ENCODE measurements around the gene CBX6.

The CBX6 gene

GRCh38 chr22:38882972-38883622, 11.1 kb upstream of the CBX6 start:
- ATAC-seq (replicated peaks), result no peak
- Mint-ChIP-seq H3K9me3 (no peaks in the 10 kb centered on the region), H3K4me3 (no peak overlapping the region), H3K36me3 (ENCODE audit: insufficient read depth) (no peaks in the 10 kb centered on the region), H3K4me1 (ENCODE audit: low read depth in 2 of 2) (no peaks in the 10 kb centered on the region), H3K27ac (peak overlapping the region in 1 of 2 donors; percentile 20), H3K27me3 (peaks cover 8 to 61% of the 10 kb centered on the region in 2 donors)
- DNase-seq, result no peak

DNA sequence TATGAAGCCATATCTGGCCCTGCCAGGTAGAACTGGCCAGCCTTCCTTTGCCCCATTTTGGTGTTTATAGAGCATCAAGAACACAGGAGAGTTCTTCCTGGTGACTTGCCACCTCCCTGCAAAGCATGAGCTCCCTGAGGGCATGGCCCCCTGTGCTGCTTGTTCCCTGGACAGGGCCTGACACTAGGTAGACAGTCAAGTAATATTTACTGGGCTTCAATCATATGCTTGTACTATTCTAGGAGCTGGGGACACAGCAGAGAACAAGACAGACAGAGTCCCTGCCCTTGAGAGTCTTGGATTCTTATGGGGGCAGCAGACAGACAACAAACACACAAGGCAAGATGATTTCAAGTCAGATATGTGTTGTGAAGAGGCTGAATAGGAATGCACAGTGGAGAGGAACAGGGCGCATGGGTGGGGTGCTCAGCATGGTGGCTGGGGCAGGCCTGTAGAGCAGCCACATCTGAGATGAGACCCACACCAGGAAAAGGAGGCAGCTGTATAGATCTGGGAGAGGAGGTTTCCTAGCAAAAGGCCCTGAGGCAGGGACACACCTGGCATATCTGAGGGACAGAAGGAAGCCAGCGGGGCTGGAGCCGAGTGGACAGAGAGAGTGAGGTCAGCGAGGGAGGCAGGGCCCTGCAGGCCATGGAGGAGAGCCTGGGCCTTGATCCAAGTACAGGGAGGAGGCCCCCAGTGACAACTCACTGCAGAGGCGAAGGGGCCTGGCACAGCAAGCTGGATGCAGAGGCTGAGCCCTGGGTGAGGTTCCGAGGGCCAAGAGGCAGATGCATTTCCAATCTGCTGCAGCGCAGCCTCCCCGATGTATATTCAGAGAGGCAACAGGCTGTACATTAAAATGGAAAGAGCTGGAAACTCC, 10.2 kb upstream of the CBX6 start:
- DNase-seq (no peak), ATAC-seq (replicated peaks) (no peak)
- peaks cover 8 to 56% of the 10 kb centered on the region in 2 donors for H3K27me3 Mint-ChIP-seq
- no peak overlapping the region for H3K27ac Mint-ChIP-seq
- H3K9me3 Mint-ChIP-seq, result no peaks in the 10 kb centered on the region
- H3K4me3 Mint-ChIP-seq, result no peak overlapping the region
- no peaks in the 10 kb centered on the region for H3K4me1 Mint-ChIP-seq (ENCODE audit: low read depth in 2 of 2)
- no peaks in the 10 kb centered on the region for H3K36me3 Mint-ChIP-seq (ENCODE audit: insufficient read depth)

GRCh38 chr22:38881464-38881871, 9.5 kb upstream of the CBX6 start:
- H3K36me3 Mint-ChIP-seq (ENCODE audit: insufficient read depth), result no peaks in the 10 kb centered on the region
- H3K4me1 Mint-ChIP-seq (ENCODE audit: low read depth in 2 of 2), result no peaks in the 10 kb centered on the region
- peaks cover 8 to 49% of the 10 kb centered on the region in 2 donors for H3K27me3 Mint-ChIP-seq
- DNase-seq, result no peak
- H3K9me3 Mint-ChIP-seq, result no peaks in the 10 kb centered on the region
- ATAC-seq (replicated peaks), result no peak
- no peak overlapping the region for H3K4me3 Mint-ChIP-seq
- H3K27ac Mint-ChIP-seq, result no peak overlapping the region

- Mint-ChIP-seq H3K9me3 (no peaks in the 10 kb centered on the region), H3K4me1 (ENCODE audit: low read depth in 2 of 2) (no peaks in the 10 kb centered on the region), H3K36me3 (ENCODE audit: insufficient read depth) (no peaks in the 10 kb centered on the region), H3K27me3 (peaks cover 8 to 43% of the 10 kb centered on the region in 2 donors), H3K4me3 (no peak overlapping the region), H3K27ac (no peak overlapping the region)
- DNase-seq (no peak), ATAC-seq (replicated peaks) (no peak)
These were observed 7.9 kb upstream of the CBX6 start for GRCh38 chr22:38879961-38880360.

- ATAC-seq (replicated peaks) (no peak), DNase-seq (no peak)
- Mint-ChIP-seq H3K27me3 (peaks cover 3 to 35% of the 10 kb centered on the region in 2 donors), H3K9me3 (no peaks in the 10 kb centered on the region), H3K4me3 (no peak overlapping the region), H3K4me1 (ENCODE audit: low read depth in 2 of 2) (peaks cover 2 to 4% of the 10 kb centered on the region in 2 donors), H3K36me3 (ENCODE audit: insufficient read depth) (no peaks in the 10 kb centered on the region), H3K27ac (no peak overlapping the region)
These were observed 7.2 kb upstream of the CBX6 start for GRCh38 chr22:38879108-38879729.

- ATAC-seq (replicated peaks) (no peak), DNase-seq (no peak)
- H3K27ac Mint-ChIP-seq, result no peak overlapping the region
- peaks cover 0 to 30% of the 10 kb centered on the region in 2 donors for H3K27me3 Mint-ChIP-seq
- H3K36me3 Mint-ChIP-seq (ENCODE audit: insufficient read depth), result peaks cover 4% of the 10 kb centered on the region
- H3K4me3 Mint-ChIP-seq, result no peak overlapping the region
- peaks cover 12 to 16% of the 10 kb centered on the region in 2 donors for H3K4me1 Mint-ChIP-seq (ENCODE audit: low read depth in 2 of 2)
- H3K9me3 Mint-ChIP-seq, result no peaks in the 10 kb centered on the region
These were observed 6.0 kb upstream of the CBX6 start for GRCh38 chr22:38878001-38878400.

GRCh38 chr22:38874529-38875222, 2.7 kb upstream of the CBX6 start:
- H3K27me3 Mint-ChIP-seq, result peaks cover 0 to 13% of the 10 kb centered on the region in 2 donors
- peak overlapping the region in 1 of 2 donors; percentile 96 for H3K4me3 Mint-ChIP-seq
- peak overlapping the region in 1 of 2 donors; percentile 97 for H3K27ac Mint-ChIP-seq
- H3K9me3 Mint-ChIP-seq, result no peaks in the 10 kb centered on the region
- H3K4me1 Mint-ChIP-seq (ENCODE audit: low read depth in 2 of 2), result peaks cover 31 to 41% of the 10 kb centered on the region in 2 donors
- DNase-seq (no peak), ATAC-seq (replicated peaks) (no peak)
- peaks cover 22% of the 10 kb centered on the region for H3K36me3 Mint-ChIP-seq (ENCODE audit: insufficient read depth)

DNA sequence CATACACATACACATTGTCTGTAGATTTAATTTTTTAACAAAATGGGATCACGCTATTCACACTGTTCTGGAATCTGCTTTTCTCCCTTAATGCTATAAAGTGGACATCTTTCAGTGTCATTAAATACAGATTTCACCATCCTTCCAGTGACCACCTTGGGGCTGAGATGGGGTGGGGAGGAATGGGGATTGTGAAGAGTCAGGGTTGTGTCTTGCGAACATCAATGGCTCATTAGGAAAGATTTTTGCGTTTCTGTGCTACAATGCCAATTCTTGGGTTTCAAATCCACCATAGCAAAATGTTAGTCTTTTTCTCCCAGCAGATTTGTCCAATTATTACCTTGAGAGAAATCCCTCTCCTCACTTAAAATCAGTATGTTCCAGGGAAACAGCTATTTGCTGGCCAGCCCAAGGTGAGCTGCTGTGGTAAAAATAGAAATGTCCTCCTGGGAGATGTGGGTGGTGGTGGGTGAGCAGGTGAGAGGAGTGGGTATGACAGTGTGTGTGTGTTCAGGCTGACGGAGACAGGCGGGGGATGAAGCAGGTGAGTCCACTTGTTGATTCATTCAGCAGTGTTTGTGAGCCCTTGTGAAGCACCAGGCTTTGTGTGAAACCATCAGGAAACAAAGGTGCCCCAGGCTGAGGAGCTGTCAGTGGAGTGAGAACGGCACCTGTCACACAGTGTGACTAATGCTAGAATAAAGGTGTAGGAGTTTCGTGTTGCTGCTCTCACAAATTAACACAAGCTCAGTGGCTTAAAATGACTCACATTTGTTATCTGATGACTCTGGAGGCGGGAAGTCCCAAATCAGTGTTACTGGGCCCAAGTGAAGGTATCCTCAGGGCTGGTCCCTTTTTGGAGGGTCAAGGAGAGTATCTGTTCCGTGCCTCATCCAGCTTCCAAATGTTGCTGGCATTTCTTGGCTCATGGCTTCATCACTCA, 1.7 kb upstream of the CBX6 start:
- peaks cover 0 to 10% of the 10 kb centered on the region in 2 donors for H3K27me3 Mint-ChIP-seq
- no peaks in the 10 kb centered on the region for H3K9me3 Mint-ChIP-seq
- H3K36me3 Mint-ChIP-seq (ENCODE audit: insufficient read depth), result peaks cover 24% of the 10 kb centered on the region
- peaks cover 36 to 49% of the 10 kb centered on the region in 2 donors for H3K4me1 Mint-ChIP-seq (ENCODE audit: low read depth in 2 of 2)
- peak overlapping the region; percentile 73 to 97 for H3K27ac Mint-ChIP-seq
- peak; percentile 51 for ATAC-seq (replicated peaks)
- peak overlapping the region; percentile 94 to 96 for H3K4me3 Mint-ChIP-seq
- peak; percentile 28 to 30 (median 29) for DNase-seq

DNA sequence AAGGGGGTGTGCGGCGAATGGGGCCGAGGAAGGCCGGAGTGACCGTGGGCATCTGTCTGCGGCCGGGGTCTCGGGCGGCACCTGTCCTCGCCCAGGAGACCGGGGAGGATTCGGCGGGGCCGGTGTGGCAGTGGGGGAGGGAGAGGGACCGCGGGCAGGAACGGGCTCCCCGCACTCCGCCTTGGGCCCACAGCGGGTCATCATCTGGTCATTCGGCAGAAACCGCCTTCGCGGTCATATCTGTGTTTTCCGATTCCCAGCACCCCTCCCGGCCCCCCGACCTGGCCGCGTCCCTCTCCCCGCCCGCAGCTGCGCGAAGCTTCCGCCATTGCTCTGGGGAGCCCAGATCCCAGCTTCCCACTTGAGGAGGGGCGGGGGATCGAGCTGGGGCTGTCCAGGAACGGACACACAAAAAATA, 824 bp upstream of the CBX6 start:
- ATAC-seq (replicated peaks), result no peak
- DNase-seq, result no peak

DNA sequence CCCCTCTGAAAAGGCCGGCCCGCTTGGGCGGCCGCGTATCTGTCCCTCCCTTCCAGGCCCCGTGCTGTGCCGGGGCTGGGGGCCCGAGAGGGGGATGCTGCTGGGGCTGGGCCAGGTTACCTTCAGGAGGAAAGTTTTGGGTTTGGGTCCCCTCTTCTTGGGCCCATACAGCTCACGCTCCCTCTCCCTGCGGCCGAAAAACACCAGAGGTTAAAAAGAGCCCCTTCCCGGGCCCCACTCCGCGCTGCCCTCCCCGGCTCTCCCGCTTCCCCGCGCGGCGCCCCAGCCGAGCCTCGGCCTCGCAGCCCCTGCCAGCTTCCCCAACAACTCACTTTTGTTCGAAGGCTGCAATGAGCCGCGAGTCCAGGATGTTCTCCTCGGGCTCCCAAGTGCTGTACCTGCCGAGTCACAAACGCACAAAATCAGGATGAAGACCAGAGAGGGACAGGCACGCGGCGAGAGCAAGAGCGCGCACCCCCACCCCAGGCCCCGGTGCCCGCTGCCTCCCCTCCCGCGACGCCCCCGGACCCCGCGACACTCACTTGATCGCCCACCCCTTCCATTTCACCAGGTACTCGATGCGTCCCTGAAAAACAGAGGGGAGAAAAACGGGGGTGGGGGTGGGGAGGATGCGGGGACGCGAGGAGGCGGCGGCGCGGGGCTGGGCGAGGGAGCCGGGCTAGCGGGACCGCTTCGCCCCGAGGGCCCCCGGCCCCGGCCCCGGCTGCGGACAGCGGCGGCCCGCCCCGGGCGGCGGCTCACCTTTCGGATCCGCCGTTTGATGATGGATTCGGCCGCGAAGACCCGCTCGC, 450 bp downstream of the CBX6 start:
- Mint-ChIP-seq H3K36me3 (ENCODE audit: insufficient read depth) (peaks cover 27% of the 10 kb centered on the region), H3K27me3 (no peaks in the 10 kb centered on the region), H3K27ac (peak overlapping the region; percentile 96 to 97), H3K9me3 (no peaks in the 10 kb centered on the region), H3K4me3 (peak overlapping the region; percentile 94 to 96), H3K4me1 (ENCODE audit: low read depth in 2 of 2) (peaks cover 49 to 57% of the 10 kb centered on the region in 2 donors)
- peak in 1 of 3 experiments; percentile 31 for DNase-seq
- peak; percentile 1 for ATAC-seq (replicated peaks)

More for the DNA sequence above, 824 bp upstream of the CBX6 start:
- H3K27me3 Mint-ChIP-seq, result peaks cover 0 to under 1% of the 10 kb centered on the region in 2 donors
- H3K4me3 Mint-ChIP-seq, result peak overlapping the region; percentile 94 to 96
- H3K4me1 Mint-ChIP-seq (ENCODE audit: low read depth in 2 of 2), result peaks cover 45 to 57% of the 10 kb centered on the region in 2 donors
- peaks cover 24% of the 10 kb centered on the region for H3K36me3 Mint-ChIP-seq (ENCODE audit: insufficient read depth)
- H3K27ac Mint-ChIP-seq, result peak overlapping the region; percentile 96 to 97
- H3K9me3 Mint-ChIP-seq, result no peaks in the 10 kb centered on the region

GRCh38 chr22:38870791-38871359, 1.1 kb downstream of the CBX6 start:
- H3K4me3 Mint-ChIP-seq, result peak overlapping the region; percentile 94 to 96
- H3K27me3 Mint-ChIP-seq, result no peaks in the 10 kb centered on the region
- ATAC-seq (replicated peaks) (no peak), DNase-seq (no peak)
- H3K4me1 Mint-ChIP-seq (ENCODE audit: low read depth in 2 of 2), result peaks cover 49 to 57% of the 10 kb centered on the region in 2 donors
- peak overlapping the region; percentile 77 to 85 for H3K27ac Mint-ChIP-seq
- no peaks in the 10 kb centered on the region for H3K9me3 Mint-ChIP-seq
- peaks cover 27% of the 10 kb centered on the region for H3K36me3 Mint-ChIP-seq (ENCODE audit: insufficient read depth)

Measured in effector memory CD8-positive, alpha-beta T cell (primary cell).